Measurements from ENCODE around the gene ZNF771.
A peak's percentile ranks its signal among the peaks of the same experiment; 100 is the strongest.
"Not testable (repeated sequence)": the region's sequence is repeated elsewhere in the genome, so short reads cannot be mapped to it uniquely, and the experiment has no call there.

The ZNF771 gene

DNA sequence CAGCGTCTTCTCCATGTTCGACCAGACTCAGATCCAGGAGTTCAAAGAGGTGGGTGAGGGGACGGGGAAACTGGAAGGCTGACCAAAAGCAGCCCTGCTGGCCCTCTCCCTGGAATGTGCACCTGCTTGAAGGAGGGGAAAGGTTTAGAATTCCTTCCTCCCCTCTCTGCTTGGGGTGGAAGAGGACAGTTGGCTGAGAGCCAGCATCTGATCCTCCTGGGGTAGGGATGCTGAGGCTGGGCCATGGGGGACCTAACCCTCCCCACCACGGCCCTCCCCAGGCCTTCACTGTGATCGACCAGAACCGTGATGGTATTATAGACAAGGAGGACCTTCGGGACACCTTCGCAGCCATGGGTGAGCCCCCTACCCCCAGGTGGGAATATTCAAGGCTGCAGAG lies 31.5 kb upstream of the ZNF771 start:
- DNase-seq (ENCODE audit: low read depth in 2 of 2): no peak

GRCh38 chr16:30376461-30376902 lies 30.9 kb upstream of the ZNF771 start:
- DNase-seq (ENCODE audit: low read depth in 2 of 2): no peak

DNA sequence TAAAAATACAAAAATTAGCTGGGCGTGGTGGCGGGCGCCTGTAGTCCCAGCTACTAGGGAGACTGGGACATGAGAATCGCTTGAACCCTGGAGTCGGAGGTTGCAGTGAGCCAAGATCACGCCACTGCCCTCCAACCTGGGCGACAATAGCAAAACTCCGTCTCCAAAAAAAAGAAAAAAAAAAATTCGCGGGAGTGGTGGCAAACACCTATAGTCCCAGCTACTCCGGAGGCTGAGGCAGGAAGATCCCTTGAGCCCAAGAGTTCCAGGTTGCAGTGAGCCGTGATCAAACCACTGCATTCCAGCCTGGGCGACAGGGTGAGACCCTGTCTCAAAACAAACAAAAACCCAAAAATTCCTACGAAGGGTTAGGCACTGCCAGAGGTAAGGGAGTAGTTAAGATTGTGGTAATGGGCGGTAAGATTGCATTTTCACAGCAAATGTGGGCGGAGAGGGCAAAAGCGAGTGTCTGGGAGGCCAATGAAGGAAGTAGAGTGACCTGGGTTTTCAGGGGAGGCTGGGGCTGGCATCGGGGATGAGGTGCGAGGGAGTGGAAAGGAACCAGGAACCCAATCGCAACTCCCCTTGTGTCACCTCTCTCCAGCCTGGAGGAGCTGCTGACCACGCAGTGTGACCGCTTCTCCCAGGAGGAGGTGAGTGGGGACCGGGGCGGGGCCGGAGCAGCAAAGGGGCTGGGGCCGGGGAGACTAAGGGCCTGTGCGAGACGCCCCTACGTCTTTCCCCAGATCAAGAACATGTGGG lies 30.2 kb upstream of the ZNF771 start:
- no peak for DNase-seq (ENCODE audit: low read depth in 2 of 2)

- peak; percentile 81 to 83 for DNase-seq (ENCODE audit: low read depth in 2 of 2)
These were observed 29.6 kb upstream of the ZNF771 start for GRCh38 chr16:30377812-30378235.

DNA sequence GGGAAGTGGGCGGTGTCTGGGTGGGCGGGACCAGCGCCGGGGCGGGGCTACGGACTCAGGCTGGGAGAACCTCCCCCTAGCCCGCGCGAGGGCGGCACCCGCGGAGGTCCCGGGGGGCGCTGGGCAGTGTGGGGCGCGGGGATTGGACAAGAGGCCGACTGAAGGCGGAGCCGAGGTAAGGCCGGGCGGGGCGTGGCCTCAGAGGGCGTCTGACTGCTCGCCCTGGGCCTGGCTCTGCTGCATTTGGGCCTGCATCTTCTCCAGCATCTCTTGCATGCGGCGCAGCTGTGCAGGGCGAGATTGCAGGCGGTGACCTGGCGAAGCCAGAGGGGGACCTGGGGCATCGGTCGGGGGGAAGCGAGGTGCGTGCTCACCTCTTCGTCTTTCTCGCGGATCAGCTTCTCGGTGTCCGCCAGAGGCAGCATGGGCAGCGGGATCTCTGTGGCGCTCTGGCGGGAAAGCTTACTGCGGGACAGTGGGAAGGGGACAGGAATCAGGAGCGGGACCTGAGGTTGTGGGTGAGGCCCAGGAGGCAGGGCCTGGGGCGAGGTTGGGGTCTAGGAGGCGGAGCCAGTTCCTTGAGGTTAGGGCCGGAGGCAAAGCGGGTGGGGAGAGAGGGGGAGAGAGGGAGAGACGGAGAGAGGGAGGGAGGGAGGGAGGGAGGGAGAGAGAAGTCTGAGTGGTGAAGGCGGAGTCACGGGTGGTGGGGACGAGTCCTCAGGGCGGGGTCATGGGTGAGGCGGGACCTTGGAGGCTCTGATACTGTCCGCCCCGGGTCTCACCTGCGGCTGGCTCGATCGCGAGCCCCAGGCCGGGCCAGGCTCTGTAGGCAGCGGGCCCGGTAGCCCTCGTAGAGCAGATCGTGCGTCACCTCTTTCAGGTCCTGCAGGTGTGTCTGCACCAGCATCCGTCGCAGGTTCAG lies 28.9 kb upstream of the ZNF771 start:
- peak; percentile 98 to 99 for DNase-seq (ENCODE audit: low read depth in 2 of 2)

DNA sequence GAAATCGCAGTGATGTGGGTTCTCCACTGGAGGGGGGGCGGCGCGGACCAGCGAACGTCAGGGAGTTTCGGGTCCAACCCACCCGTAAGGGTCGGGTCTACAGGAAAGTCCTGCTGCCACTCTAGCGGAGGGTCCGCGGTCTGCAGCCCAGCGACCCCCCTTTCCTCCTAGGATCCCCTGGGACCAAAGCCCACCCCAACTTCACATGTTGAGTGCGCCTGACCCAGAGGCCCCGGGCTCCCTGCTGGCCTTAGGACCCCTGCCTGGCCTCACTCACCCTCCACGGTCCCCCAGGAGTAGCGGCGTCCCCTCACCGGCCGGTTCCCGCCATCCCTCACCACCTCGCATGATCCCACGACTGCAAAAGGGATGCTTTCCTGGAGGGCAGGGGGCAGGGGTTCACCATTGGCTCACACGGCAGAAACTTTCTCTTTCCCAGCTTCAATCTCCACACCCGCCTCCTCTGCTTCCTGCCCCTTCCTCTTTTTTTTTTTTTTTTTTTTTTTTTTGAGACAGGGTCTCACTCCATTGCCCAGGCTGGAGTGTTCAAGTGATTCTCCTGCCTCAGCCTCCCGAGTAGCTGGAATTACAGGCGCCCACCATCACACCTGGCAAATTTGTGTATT lies 28.1 kb upstream of the ZNF771 start:
- DNase-seq (ENCODE audit: low read depth in 2 of 2): no peak

DNA sequence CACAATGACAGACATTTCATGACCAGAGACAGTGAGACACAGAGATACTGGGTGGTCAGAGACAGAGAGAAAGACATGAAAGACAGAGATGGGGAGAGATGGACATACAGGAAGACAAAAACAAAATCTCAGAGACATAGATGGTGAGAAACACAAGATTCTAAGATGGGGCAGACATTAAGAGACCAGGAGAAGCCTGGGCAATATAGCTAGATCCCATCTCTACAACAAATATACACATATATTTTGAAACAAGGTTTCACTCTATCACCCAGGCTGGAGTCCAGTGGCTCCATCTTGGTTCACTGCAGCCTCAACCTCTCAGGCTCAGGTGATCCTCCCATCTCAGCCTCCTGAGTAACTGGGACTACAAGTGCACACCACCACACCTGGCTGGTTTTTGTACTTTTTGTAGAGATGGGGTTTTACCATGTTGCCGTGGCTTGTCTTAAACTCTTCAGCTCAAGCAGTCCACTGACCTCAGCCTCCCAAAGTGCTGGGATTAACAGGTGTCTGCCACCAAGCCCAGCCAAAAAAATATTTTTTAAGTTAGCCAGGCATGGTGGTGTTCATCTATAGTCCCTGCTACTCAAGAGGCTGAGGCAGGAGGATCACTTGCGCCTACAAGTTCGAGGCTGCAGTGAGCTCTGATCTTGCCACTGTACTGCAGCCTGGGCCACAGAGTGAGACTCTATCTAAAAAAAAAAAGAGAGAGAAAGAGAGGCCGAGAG lies 27.2 kb upstream of the ZNF771 start:
- no peak for DNase-seq (ENCODE audit: low read depth in 2 of 2)

- DNase-seq (ENCODE audit: low read depth in 2 of 2): no peak
These were observed 26.6 kb upstream of the ZNF771 start for GRCh38 chr16:30380803-30381208.

DNA sequence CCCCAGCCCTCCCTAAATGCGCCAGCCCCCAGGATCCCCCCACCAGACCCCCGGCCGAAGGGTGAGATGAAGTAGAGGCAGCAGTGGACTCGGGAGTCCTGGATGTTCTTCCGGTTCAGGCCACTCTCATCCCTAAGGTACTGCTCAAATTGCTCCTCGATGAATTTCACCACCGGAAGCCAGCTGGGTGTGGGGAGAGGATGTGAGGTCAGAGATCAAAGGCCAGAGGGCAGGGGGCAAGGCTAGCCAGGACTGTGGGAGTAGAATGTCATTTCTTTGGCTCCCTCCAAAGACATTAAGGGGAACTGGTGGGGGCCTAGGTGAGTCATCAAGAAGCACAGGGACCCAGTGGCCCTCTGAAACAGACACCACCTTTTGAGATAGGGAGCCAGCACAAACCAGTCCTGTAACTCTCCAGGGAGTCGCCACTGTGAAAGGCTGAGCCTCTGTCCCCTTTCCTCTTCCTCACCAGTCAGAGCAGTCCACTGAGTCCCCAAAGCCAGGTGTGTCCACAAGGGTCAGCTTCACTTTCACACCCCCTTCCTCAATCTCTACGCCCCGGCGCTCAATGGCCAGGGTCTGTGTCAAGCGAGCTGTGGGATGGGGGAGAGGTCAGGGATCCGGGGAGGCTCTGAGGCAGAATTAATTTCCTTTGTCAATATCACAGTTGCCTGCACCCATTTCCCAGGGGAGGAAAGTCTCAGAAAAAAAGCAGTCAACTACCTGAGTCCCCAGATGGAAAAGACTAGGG lies 25.9 kb upstream of the ZNF771 start:
- no peak for DNase-seq (ENCODE audit: low read depth in 2 of 2)

GRCh38 chr16:30382111-30382881 lies 25.1 kb upstream of the ZNF771 start, which contains the start of gene SEPTIN1:
Gene SEPTIN1 (minus strand): TSS chr16:30382561. CDS start chr16:30382542, 19 bp downstream.
- peak; percentile 64 to 79 for DNase-seq (ENCODE audit: low read depth in 2 of 2)

DNA sequence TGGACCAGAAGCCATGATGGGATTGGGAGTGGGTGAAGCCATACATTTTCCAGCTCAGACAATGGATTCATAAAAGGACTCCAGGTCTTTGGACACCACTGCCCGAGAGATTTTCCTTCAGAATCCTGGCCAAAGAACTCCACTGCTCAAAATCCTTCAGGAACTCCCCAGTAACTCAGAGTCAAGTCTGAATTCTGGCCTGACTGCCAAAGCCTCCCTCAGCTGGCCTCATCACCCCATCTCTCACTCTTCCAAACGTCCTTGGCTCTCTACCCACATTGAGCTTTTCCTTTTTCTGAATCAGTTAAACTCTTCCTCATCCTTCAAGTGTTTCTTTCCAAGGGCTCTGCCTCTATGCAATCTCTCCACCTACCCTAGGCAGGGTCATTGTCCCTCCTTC lies 23.9 kb upstream of the ZNF771 start:
- DNase-seq (ENCODE audit: low read depth in 2 of 2): no peak

DNA sequence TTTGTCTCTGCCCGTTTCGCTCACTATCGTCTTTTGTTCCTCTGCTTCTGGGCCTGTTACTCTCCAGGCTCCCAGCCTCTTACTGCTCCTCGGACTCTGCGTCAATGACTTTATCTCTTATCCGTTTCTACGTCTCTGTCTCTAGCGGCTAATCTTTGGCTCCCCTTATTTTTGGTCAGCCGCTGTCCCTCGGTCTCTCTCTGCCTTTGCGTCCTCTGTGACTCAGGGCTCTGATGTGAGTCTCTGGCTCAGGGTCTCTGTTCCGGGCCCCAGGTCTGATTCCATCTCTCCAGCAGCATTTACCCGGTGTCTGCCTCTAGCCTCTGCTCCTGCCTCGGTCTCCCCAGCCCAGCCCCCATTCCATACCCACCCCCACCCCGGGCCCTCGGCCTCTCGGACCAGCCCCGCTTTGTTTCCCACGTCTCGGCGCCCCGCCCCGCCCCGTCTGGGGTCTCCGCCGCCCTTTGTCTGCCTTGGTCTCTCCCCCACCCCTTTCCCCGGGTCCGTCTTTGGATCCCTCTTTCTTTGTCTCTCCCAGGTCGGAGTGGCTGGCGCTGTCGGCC lies 12.7 kb upstream of the ZNF771 start:
- DNase-seq (ENCODE audit: low read depth in 2 of 2): no peak

GRCh38 chr16:30395155-30395991 lies 12.0 kb upstream of the ZNF771 start, which contains the start of gene ZNF48:
Gene ZNF48 (plus strand): TSS chr16:30395420. CDS start chr16:30395795, 375 bp downstream.
- DNase-seq (ENCODE audit: low read depth in 2 of 2): peak in 1 of 2 donors; percentile 36

DNA sequence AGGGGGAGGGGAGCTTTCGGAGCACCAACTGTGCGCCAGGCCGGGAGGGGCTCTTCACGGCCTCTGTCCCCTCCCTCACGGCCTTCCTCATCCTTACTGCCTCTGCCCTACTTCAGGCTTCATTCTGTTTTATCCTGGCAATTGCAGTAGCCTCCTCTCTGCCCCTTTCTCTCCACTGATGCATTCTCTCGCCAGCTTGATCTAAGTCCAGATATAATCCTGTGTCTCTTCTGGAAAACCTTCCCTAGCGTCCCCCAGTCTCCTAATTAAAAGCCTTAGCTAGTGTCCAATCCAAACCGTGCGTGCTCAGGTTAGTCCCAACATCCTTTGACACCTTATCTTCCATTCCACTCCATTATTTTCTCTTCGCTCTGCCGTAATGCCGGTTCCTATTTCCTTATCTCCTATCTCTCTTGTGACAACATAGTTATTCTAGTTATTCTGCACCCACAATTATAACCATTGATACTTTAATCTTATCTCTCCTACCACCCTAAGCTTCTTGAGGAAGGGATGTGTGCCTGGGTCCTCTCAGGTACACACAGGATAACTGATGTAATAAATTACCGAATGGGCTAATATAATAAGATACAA lies 11.3 kb upstream of the ZNF771 start:
- DNase-seq (ENCODE audit: low read depth in 2 of 2): no peak

DNA sequence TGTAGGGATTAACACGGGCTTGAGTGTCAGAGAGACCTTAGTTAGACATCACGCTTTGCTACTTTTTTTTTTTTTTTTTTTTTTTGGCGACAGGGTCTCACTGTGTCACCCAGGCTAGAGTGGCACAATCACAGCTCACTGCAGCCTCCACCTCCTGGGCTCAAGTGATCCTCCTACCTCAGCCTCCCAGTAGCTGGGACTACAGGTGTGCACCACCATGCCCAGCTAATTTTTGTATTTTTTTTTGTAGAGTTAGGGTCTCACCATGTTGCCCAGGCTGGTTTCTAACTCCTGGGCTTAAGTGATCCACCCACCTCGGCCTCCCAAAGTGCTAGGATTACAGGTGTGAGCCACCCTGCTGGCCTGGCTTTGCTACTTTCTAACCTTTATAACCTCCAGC lies 10.8 kb upstream of the ZNF771 start:
- not testable (repeated sequence) for DNase-seq (ENCODE audit: low read depth in 2 of 2)

GRCh38 chr16:30397056-30397455 lies 10.3 kb upstream of the ZNF771 start:
- no peak for DNase-seq (ENCODE audit: low read depth in 2 of 2)

- DNase-seq (ENCODE audit: low read depth in 2 of 2): no peak
These were observed 9.4 kb upstream of the ZNF771 start for GRCh38 chr16:30397776-30398660.

Data from stimulated activated CD4-positive, alpha-beta T cell treated with anti-CD3 and anti-CD28 coated beads, Interleukin-15, amount 100 ng/mL, for 48 hours (primary cell).